CD4-positive, alpha-beta T cell (primary cell): ENCODE results near the gene PIM2. TPM values are rescaled to one million over a fixed set of nuclear protein-coding genes. Genes with fewer than 3 reads are reported as not detected.

Experiments
- ATAC-seq: fragments of 200-7000 bp; cut with Tn5 transposase; one replicate; pipeline ENCODE4 v1.10.0; 2022; ENCODE audit warnings: mild to moderate bottlenecking; ENCODE audit not compliant: poor library complexity
- CTCF ChIA-PET: fragments of 350-600 bp; sonication (Branson Sonifier 250); formaldehyde crosslinking; loops from one replicate; lab custom pipeline; 2021; ENCODE audit warnings: antibody characterized with exemption, inconsistent platforms; lab: Charles Lee
- POLR2A ChIA-PET: fragments of 350-600 bp; sonication (Branson Sonifier 250); formaldehyde crosslinking; loops from one replicate; lab custom pipeline; 2021; ENCODE audit warnings: antibody characterized with exemption, inconsistent platforms; lab: Charles Lee
- DNase-seq, 14 experiments: peaks; one replicate each; pipeline ENCODE4 v3.0.0-alpha.2; 2013 to 2020; ENCODE audit warnings: mixed read lengths in 2 of 14
- H3K27ac ChIP-seq, 2 donors: one replicate each; pipeline versions ENCODE4 v1.5.1 to v1.7.0; 2013; ENCODE audit warnings: low read length in 2 of 2, low read depth in 1 of 2, mild to moderate bottlenecking in 1 of 2
- H3K27me3 ChIP-seq, 2 experiments: 1 replicate in 1 of 2; 2 replicates in 1 of 2; pipeline versions ENCODE4 v1.6.1 to v1.7.0; 2013; ENCODE audit warnings: low read length in 2 of 2, control low read depth in 1 of 2, mild to moderate bottlenecking in 1 of 2, moderate library complexity in 1 of 2; ENCODE audit not compliant: insufficient read depth in 2 of 2, control insufficient read depth in 1 of 2
- H3K36me3 ChIP-seq: one replicate; pipeline ENCODE4 v1.6.1; 2013; ENCODE audit warnings: low read length, control low read depth; ENCODE audit not compliant: insufficient read depth
- H3K4me1 ChIP-seq: one replicate; pipeline ENCODE4 v1.6.1; 2013; ENCODE audit warnings: low read length, control low read depth; ENCODE audit not compliant: insufficient read depth
- H3K4me3 ChIP-seq: one replicate; pipeline ENCODE4 v1.5.1; 2013; ENCODE audit warnings: mild to moderate bottlenecking, low read length, moderate library complexity
- H3K9me3 ChIP-seq, 2 experiments: 1 replicate in 1 of 2; 2 replicates in 1 of 2; pipeline versions ENCODE4 v1.6.1 to v1.7.0; 2013; ENCODE audit warnings: low read length in 2 of 2, mild to moderate bottlenecking in 2 of 2, control low read depth in 1 of 2, moderate library complexity in 1 of 2; ENCODE audit not compliant: control insufficient read depth in 1 of 2, insufficient read depth in 1 of 2
- H3K27ac Mint-ChIP-seq: one replicate; pipeline ENCODE4 v1.8.0; 2020; ENCODE audit warnings: mixed read lengths
- H3K27me3 Mint-ChIP-seq: one replicate; pipeline ENCODE4 v1.8.0; 2021; ENCODE audit warnings: mixed read lengths
- H3K36me3 Mint-ChIP-seq: one replicate; pipeline ENCODE4 v1.8.0; 2021; ENCODE audit warnings: low read depth, mixed read lengths
- H3K4me1 Mint-ChIP-seq: one replicate; pipeline ENCODE4 v1.8.0; 2021; ENCODE audit warnings: low read depth, mixed read lengths
- H3K4me3 Mint-ChIP-seq: one replicate; pipeline ENCODE4 v1.8.0; 2020; ENCODE audit warnings: mild to moderate bottlenecking, mixed read lengths
- H3K9me3 Mint-ChIP-seq: one replicate; pipeline ENCODE4 v1.8.0; 2020; ENCODE audit warnings: mixed read lengths
- intact Hi-C, 2 experiments: fragments of 100-400 bp; cut with DNase I in 1 of 2; cut with micrococcal nuclease in 1 of 2; formaldehyde crosslinking; loops; one replicate each; pipeline versions ENCODE4 v1.15.1 to v1.9.0; 2023 to 2025; cut with DNase I, micrococcal nuclease
- polyA plus RNA-seq, 2 donors: library from polyadenylated mRNA; unstranded; fragments of 120-200 nt; gene quantifications; one replicate each; pipeline ENCODE4 v1.2.1, GENCODE V29; 2013
- total RNA-seq, 174 experiments: library from RNA in 2 of 174; stranded (reverse) in 2 of 174; gene quantifications; one replicate each; pipeline ENCODE4 v1.2.3 and lab custom pipeline; 2021 to 2026
- TF ChIP-seq, protein P1 (sequence below): fragments of 200-600 bp; IDR thresholded peaks from one replicate; pipeline ENCODE4 v1.8.0; 2022; ENCODE audit warnings: antibody characterized with exemption, mild to moderate bottlenecking

The PIM2 gene
- total RNA-seq = 100 to 1,000 TPM; 212 to 225 TPM
- polyA plus RNA-seq (2013, experiment 1 of 2) = 204 TPM
- polyA plus RNA-seq (2013, experiment 2 of 2) = 281 TPM
- 92.0 to 800 (median 329) reads per million in 172 experiments for total RNA-seq (lab: John Stamatoyannopoulos, UW)

DNA sequence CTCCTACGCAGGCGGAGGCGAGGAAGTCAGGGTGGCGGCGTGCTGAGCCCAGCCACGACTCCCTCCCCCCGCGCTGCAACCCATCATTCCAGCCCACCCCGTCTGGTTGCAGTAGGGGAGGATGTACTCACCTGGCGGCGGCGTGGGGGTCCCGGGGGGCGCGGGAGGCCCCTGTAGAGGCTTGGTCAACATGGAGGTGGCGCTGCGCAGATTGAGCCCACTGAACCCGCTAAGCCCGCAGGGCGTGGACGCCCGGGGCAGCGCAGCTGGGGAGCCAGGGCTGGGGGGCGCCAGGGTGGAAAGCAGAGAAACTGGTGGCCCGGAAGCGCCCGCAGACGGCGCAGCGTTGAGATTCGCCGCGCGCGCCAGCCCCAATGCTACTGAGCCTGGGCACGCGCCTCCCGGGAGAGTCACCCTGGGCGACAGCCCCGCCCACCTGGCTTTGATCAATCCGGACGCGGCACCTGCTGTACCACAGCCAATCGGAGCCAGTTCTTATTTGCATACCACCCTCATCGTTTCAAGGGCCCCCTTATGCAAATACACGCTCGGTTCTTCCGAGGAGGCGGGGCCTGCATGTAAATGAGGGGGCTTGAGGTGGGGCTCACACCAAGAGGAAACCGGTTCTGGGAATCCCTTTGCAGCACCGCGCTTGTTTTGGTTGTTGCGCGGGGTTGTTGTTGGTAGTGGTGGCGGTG is at the start of gene PIM2:
Gene PIM2 (minus strand): TSS at position 382 of the 698 bp plus-strand sequence. CDS start 190 bp downstream, at position 192.
- TF ChIP-seq, protein P1, sequence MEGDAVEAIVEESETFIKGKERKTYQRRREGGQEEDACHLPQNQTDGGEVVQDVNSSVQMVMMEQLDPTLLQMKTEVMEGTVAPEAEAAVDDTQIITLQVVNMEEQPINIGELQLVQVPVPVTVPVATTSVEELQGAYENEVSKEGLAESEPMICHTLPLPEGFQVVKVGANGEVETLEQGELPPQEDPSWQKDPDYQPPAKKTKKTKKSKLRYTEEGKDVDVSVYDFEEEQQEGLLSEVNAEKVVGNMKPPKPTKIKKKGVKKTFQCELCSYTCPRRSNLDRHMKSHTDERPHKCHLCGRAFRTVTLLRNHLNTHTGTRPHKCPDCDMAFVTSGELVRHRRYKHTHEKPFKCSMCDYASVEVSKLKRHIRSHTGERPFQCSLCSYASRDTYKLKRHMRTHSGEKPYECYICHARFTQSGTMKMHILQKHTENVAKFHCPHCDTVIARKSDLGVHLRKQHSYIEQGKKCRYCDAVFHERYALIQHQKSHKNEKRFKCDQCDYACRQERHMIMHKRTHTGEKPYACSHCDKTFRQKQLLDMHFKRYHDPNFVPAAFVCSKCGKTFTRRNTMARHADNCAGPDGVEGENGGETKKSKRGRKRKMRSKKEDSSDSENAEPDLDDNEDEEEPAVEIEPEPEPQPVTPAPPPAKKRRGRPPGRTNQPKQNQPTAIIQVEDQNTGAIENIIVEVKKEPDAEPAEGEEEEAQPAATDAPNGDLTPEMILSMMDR = no peak
- intact Hi-C loops = loop anchor here (5.0 to 10.0 kb wide), 4 partner anchors 39 to 1264 kb away; partner anchors contain the start of genes ELK1 (in 1 of the 2), OTUD5 (in 1 of the 2) and UXT (in 1 of the 2)
- H3K27me3 Mint-ChIP-seq = no peaks in the 10 kb centered on the region
- peak within 1 kb of the TSS; percentile 95 for H3K27ac Mint-ChIP-seq
- H3K9me3 Mint-ChIP-seq = no peaks in the 10 kb centered on the region
- H3K4me1 Mint-ChIP-seq = peaks cover 50% of the 10 kb centered on the region
- Histone ChIP-seq H3K9me3 (no peaks in the 10 kb centered on the region), H3K4me1 (peaks cover 69% of the 10 kb centered on the region), H3K36me3 (peaks cover 56% of the 10 kb centered on the region), H3K4me3 (peak within 1 kb of the TSS; percentile 89), H3K27me3 (no peaks in the 10 kb centered on the region), H3K27ac (peak within 1 kb of the TSS; percentile 71 to 94)
- DNase-seq (peak; percentile 83 to 97 (median 91)), ATAC-seq (peak; percentile 71)
- peaks cover 78% of the 10 kb centered on the region for H3K36me3 Mint-ChIP-seq
- peak within 1 kb of the TSS; percentile 98 for H3K4me3 Mint-ChIP-seq
- CTCF ChIA-PET = interaction anchor here (2.6 to 4.0 kb wide), 3 partner anchors 18 to 27 kb away, joined by 8 to 15 read pairs (median 10); no protein-coding TSS in a partner anchor
- POLR2A ChIA-PET = interaction anchor here (1.0 to 11.7 kb wide), 11 partner anchors 9 to 345 kb away, joined by 3 to 335 read pairs (median 7); partner anchors contain the start of genes HDAC6, OTUD5, PQBP1 and RBM3

DNA sequence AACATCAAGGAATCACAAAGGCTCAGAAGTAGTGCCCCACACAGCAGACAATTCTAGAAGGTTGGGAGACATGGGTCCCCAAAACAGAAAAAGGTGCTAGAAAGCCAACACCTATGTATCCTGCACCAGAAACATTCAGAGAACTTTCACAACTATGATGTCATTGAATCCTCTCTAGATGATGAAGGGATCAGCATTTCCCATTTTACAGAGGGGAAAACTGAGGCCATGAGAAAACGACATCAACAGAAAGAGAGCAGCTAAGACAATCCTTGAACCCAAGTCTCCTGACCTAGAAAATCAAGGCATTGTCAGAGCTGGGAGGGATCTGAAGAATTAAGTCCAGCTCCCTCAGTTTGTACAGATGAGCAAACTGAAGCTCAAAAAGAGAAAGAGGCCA is 49.6 kb upstream of the PIM2 start:
- Histone ChIP-seq H3K4me3 (no peak overlapping the region), H3K36me3 (no peaks in the 10 kb centered on the region), H3K27ac (no peak overlapping the region), H3K4me1 (peaks cover 16% of the 10 kb centered on the region), H3K9me3 (no peaks in the 10 kb centered on the region), H3K27me3 (no peaks in the 10 kb centered on the region)
- no peak overlapping the region for H3K27ac Mint-ChIP-seq
- TF ChIP-seq, protein P1 = no peak
- peaks cover 16% of the 10 kb centered on the region for H3K4me1 Mint-ChIP-seq
- no peak for ATAC-seq
- CTCF ChIA-PET = no interaction called here
- no peaks in the 10 kb centered on the region for H3K36me3 Mint-ChIP-seq
- no peak for DNase-seq
- H3K9me3 Mint-ChIP-seq = no peaks in the 10 kb centered on the region
- POLR2A ChIA-PET = interaction anchor here (0.6 kb wide), 1 partner anchor 58 kb away, joined by 3 read pairs; no protein-coding TSS in a partner anchor
- intact Hi-C loops = no loop called here
- no peak overlapping the region for H3K4me3 Mint-ChIP-seq
- H3K27me3 Mint-ChIP-seq = no peaks in the 10 kb centered on the region

DNA sequence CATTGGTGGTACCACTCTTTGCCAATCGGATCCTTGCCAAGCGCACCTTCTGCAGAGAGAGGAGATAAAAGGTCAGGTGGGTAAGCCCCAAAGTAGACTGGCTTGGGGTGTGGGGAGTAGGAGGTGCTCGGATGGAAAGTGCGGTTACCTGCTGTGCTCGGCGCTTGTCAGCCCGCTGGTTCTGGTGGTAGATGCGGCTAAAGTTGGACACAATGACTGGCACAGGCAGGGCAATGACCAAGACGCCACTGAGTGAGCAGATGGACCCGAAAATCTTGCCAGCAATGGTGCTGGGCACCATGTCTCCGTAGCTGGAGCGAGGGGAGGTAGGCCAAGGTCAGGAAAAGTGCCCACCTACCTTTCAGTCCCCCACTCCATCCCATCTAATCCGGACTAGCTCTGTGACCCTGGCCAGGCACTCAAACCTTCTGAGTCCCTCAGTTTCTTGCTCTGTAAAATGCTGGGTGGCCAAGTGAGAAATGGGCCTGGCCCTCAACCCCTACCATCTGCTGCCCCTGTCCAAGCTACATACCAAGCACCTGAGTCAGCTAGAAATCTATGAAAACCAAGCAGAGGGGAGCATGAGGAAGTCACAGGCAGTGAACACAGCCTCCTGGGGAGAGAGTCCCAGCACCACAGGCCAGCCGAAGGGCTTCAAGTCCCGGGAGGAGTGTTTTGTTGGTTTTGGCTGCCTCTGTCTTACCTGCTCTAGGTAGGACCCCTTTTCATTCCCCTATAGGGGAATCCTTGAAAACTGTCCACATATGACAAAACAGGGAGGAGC is 48.2 kb upstream of the PIM2 start:
- intact Hi-C loops = no loop called here
- POLR2A ChIA-PET = no interaction called here

More for the DNA sequence above, 48.2 kb upstream of the PIM2 start:
- H3K27me3 Mint-ChIP-seq = no peaks in the 10 kb centered on the region
- H3K36me3 Mint-ChIP-seq = no peaks in the 10 kb centered on the region
- Histone ChIP-seq H3K4me3 (no peak overlapping the region), H3K36me3 (no peaks in the 10 kb centered on the region), H3K27ac (no peak overlapping the region), H3K9me3 (no peaks in the 10 kb centered on the region), H3K4me1 (peaks cover 12% of the 10 kb centered on the region), H3K27me3 (no peaks in the 10 kb centered on the region)
- TF ChIP-seq, protein P1 = no peak
- CTCF ChIA-PET = no interaction called here
- no peaks in the 10 kb centered on the region for H3K9me3 Mint-ChIP-seq
- peaks cover 2% of the 10 kb centered on the region for H3K4me1 Mint-ChIP-seq
- H3K27ac Mint-ChIP-seq = no peak overlapping the region
- no peak overlapping the region for H3K4me3 Mint-ChIP-seq
- ATAC-seq = no peak
- no peak for DNase-seq
